MM.1S (cell line): ENCODE data around the gene FBXO3.

ENCODE experiments used
- DNase-seq: peaks from one replicate; pipeline ENCODE4 v3.0.0-alpha.2; 2015
- H2AFZ ChIP-seq: fragments of 300-600 bp; sonication (generic); 2 replicates; pipeline ENCODE4 v1.6.0; 2016; ENCODE audit warnings: antibody characterized with exemption, low read length
- H3F3A ChIP-seq: fragments of 300-600 bp; sonication (generic); 2 replicates; pipeline ENCODE4 v1.6.1; 2016; ENCODE audit warnings: mild to moderate bottlenecking, antibody characterized with exemption, low read length, moderate library complexity, mixed read lengths; ENCODE audit not compliant: insufficient read depth
- H3K27ac ChIP-seq: fragments of 300-600 bp; sonication (generic); 2 replicates; pipeline ENCODE4 v1.5.1; 2016; ENCODE audit warnings: mild to moderate bottlenecking, low read length
- H3K27me3 ChIP-seq: fragments of 300-600 bp; sonication (generic); replicated peaks from 2 replicates; pipeline ENCODE4 v1.6.0; 2016; ENCODE audit warnings: low read length; ENCODE audit not compliant: insufficient read depth
- H3K36me3 ChIP-seq: fragments of 300-600 bp; sonication (generic); replicated peaks from 2 replicates; pipeline ENCODE4 v1.6.1; 2016; ENCODE audit warnings: mild to moderate bottlenecking, low read length, mixed read lengths; ENCODE audit not compliant: insufficient read depth
- H3K4me1 ChIP-seq: fragments of 300-600 bp; sonication (generic); 2 replicates; pipeline ENCODE4 v1.6.1; 2016; ENCODE audit warnings: low read length, mixed read lengths
- H3K4me2 ChIP-seq: fragments of 300-600 bp; sonication (generic); 2 replicates; pipeline ENCODE4 v1.6.0; 2016; ENCODE audit warnings: low read depth, low read length
- H3K4me3 ChIP-seq: fragments of 300-600 bp; sonication (generic); 2 replicates; pipeline ENCODE4 v1.5.1; 2016; ENCODE audit warnings: low read length, mixed read lengths
- H3K79me2 ChIP-seq: fragments of 300-600 bp; sonication (generic); 2 replicates; pipeline ENCODE4 v1.6.1; 2016; ENCODE audit warnings: mixed run types, low read length, mixed read lengths
- H3K9ac ChIP-seq: fragments of 300-600 bp; sonication (generic); 2 replicates; pipeline ENCODE4 v1.6.1; 2016; ENCODE audit warnings: low read length, mixed read lengths
- H3K9me2 ChIP-seq: fragments of 300-600 bp; sonication (generic); replicated peaks from 2 replicates; pipeline ENCODE4 v1.6.1; 2016; ENCODE audit warnings: mild to moderate bottlenecking, low read length, mixed read lengths; ENCODE audit not compliant: insufficient read depth
- H3K9me3 ChIP-seq: fragments of 300-600 bp; sonication (generic); replicated peaks from 2 replicates; pipeline ENCODE4 v1.6.1; 2016; ENCODE audit warnings: mild to moderate bottlenecking, low read length, mixed read lengths; ENCODE audit not compliant: insufficient read depth
- H4K20me1 ChIP-seq: fragments of 300-600 bp; sonication (generic); 2 replicates; pipeline ENCODE4 v1.6.1; 2016; ENCODE audit warnings: mild to moderate bottlenecking, low read length, moderate library complexity, mixed read lengths; ENCODE audit not compliant: insufficient read depth
- EZH2 ChIP-seq: fragments of 300-600 bp; sonication (generic); optimal IDR thresholded peaks from 2 replicates; pipeline ENCODE3; 2017; ENCODE audit warnings: low read depth, mild to moderate bottlenecking, antibody characterized with exemption, low read length, mixed read lengths
- EZH2phosphoT487 ChIP-seq: fragments of 300-600 bp; sonication (generic); IDR thresholded peaks from 2 replicates; pipeline ENCODE4 v1.6.1; 2018; ENCODE audit warnings: antibody characterized with exemption, low read length
- TF ChIP-seq, protein P1 (sequence below): fragments of 300-600 bp; sonication (generic); IDR thresholded peaks from 2 replicates; pipeline ENCODE4 v1.5.1; 2016; ENCODE audit warnings: antibody characterized with exemption, low read length, mixed read lengths

Gene FBXO3

DNA sequence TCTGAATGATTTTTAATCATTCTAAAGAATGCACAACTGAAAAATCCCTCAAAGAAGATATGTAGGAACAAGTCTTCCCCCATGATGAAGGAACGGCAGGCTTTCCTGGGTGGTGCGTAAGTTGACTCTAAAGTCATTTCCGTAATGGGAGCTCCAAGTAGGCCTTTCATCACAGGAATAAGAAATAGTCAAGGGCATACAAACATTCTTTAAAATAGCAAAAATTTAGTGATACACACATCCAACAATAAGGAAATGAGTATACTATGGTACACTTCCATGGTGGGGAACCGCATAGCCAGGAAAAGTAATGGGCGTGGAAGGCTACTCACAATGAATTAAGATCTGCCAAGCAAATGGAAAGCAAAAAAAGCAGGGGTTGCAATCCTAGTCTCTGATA, 48.8 kb downstream of the FBXO3 start:
- Histone ChIP-seq H3F3A (no peaks in the 10 kb centered on the region), H3K9me2 (no peaks in the 10 kb centered on the region), H3K4me1 (peaks cover 3% of the 10 kb centered on the region; the same call in 1 of the 2 replicates), H3K36me3 (peaks cover 11% of the 10 kb centered on the region; the same call in 1 of the 2 replicates), H3K27ac (no peak overlapping the region), H3K9me3 (no peaks in the 10 kb centered on the region), H3K27me3 (no peaks in the 10 kb centered on the region), H2AFZ (no peak overlapping the region), H3K79me2 (peaks cover 99% of the 10 kb centered on the region), H3K9ac (no peak overlapping the region), H4K20me1 (peaks cover 47% of the 10 kb centered on the region), H3K4me2 (no peak overlapping the region), H3K4me3 (no peak overlapping the region)
- no peak for DNase-seq
- TF ChIP-seq, protein P1, sequence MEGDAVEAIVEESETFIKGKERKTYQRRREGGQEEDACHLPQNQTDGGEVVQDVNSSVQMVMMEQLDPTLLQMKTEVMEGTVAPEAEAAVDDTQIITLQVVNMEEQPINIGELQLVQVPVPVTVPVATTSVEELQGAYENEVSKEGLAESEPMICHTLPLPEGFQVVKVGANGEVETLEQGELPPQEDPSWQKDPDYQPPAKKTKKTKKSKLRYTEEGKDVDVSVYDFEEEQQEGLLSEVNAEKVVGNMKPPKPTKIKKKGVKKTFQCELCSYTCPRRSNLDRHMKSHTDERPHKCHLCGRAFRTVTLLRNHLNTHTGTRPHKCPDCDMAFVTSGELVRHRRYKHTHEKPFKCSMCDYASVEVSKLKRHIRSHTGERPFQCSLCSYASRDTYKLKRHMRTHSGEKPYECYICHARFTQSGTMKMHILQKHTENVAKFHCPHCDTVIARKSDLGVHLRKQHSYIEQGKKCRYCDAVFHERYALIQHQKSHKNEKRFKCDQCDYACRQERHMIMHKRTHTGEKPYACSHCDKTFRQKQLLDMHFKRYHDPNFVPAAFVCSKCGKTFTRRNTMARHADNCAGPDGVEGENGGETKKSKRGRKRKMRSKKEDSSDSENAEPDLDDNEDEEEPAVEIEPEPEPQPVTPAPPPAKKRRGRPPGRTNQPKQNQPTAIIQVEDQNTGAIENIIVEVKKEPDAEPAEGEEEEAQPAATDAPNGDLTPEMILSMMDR: no peak
- TF ChIP-seq EZH2phosphoT487 (no peak), EZH2 (no peak)

DNA sequence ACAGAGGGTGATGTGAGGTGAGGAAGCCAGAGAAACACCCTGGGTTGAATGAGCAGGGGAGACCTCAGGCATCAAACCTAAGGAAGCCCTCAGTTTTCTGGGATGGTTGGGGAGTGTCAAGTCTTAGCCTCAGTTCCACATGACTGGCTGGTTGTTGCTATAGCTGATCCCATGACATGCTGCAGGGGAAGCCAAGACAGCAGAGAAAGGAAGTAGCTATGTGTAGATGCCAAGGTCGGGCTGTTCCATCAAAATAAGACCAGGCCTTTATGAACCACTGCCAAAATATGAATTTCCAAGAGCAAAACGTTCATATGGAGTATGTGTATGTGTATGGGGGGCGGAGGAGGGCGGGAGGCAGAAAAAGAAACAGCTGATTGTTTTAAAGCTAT, 49.7 kb downstream of the FBXO3 start:
- no peaks in the 10 kb centered on the region for H3K9me3 ChIP-seq
- no peak overlapping the region for H3K4me2 ChIP-seq
- H3K9me2 ChIP-seq: no peaks in the 10 kb centered on the region
- H3K4me3 ChIP-seq: no peak overlapping the region
- H3K79me2 ChIP-seq: peaks cover 99% of the 10 kb centered on the region
- peaks cover 16% of the 10 kb centered on the region; the same call in 1 of the 2 replicates for H3K36me3 ChIP-seq
- H2AFZ ChIP-seq: no peak overlapping the region
- no peak for DNase-seq
- H3K9ac ChIP-seq: no peak overlapping the region
- H4K20me1 ChIP-seq: peaks cover 50% of the 10 kb centered on the region
- TF ChIP-seq, protein P1: no peak
- H3K4me1 ChIP-seq: no peaks in the 10 kb centered on the region
- H3F3A ChIP-seq: no peaks in the 10 kb centered on the region
- no peak overlapping the region for H3K27ac ChIP-seq
- H3K27me3 ChIP-seq: no peaks in the 10 kb centered on the region

DNA sequence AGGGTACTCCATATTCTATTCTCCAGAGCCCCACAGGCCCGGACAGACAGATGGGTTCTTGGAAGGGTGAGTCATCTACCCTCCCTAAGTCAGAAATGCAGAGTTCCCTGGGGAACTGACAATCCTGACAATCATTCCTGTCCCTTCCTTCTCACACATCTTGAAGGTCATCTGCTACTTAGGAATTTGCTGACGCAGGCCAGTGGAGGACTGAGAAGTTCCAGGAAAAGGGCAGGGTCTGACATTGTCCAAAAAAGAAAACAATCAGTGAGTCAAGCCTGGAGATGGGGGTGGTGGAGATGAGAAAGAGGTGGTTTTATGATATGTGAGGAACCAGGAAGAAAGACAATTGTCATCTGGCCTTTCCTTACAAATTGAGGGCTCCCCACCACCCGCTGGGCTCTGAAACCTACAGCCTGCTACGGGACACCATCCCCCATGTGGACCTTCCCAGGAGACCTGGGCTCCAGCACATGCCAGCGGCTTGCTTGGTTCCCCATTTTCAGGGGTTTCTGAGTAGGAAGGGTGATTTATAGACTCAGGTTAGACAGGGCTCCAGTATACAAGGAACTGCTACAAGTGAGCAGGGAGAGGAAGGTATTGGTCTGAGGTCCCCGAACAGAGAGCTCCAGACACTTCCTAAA, 51.0 kb downstream of the FBXO3 start:
- Histone ChIP-seq H2AFZ (no peak overlapping the region), H3K9ac (no peak overlapping the region), H3K4me1 (no peaks in the 10 kb centered on the region), H3K4me3 (no peak overlapping the region), H3K4me2 (no peak overlapping the region), H3K9me3 (no peaks in the 10 kb centered on the region), H3K27me3 (no peaks in the 10 kb centered on the region), H4K20me1 (peaks cover 51% of the 10 kb centered on the region), H3K36me3 (peaks cover 17% of the 10 kb centered on the region; the same call in 1 of the 2 replicates), H3K79me2 (peaks cover 99% of the 10 kb centered on the region), H3F3A (no peaks in the 10 kb centered on the region), H3K9me2 (no peaks in the 10 kb centered on the region), H3K27ac (no peak overlapping the region)
- DNase-seq: no peak
- TF ChIP-seq EZH2phosphoT487 (no peak), EZH2 (no peak)
- TF ChIP-seq, protein P1: no peak
